PFSK-1 (cell line): ENCODE data around the gene CHM.

ENCODE experiments used
- FOXP2 ChIP-seq: optimal IDR thresholded peaks from 2 replicates; pipeline ENCODE3; 2011; ENCODE audit warnings: borderline replicate concordance, control low read depth, inconsistent platforms; ENCODE audit not compliant: insufficient read depth; ENCODE audit errors: extremely low read length, extremely low read depth
- POLR2AphosphoS5 ChIP-seq: IDR thresholded peaks from 2 replicates; pipeline ENCODE4 v1.6.1; 2012; ENCODE audit warnings: low read depth, mild to moderate bottlenecking, control low read depth, low read length, moderate library complexity
- SIN3A ChIP-seq: IDR thresholded peaks from 2 replicates; pipeline ENCODE4 v1.6.1; 2012; ENCODE audit warnings: mild to moderate bottlenecking, low read length, moderate library complexity, borderline replicate concordance; ENCODE audit not compliant: insufficient read depth
- TAF1 ChIP-seq: IDR thresholded peaks from 2 replicates; pipeline ENCODE4 v1.6.1; 2012; ENCODE audit warnings: low read length, control low read depth, borderline replicate concordance; ENCODE audit not compliant: insufficient read depth
- TF ChIP-seq, protein P1 (sequence below), 2 experiments: IDR thresholded peaks; 2 replicates each; pipeline versions ENCODE4 v1.6.1 to v1.8.0; 2011 to 2012; ENCODE audit warnings: low read depth in 2 of 2, low read length in 2 of 2, control low read depth in 1 of 2, inconsistent platforms in 1 of 2, mild to moderate bottlenecking in 1 of 2, moderate library complexity in 1 of 2; ENCODE audit not compliant: insufficient read depth in 1 of 2

The CHM gene

DNA sequence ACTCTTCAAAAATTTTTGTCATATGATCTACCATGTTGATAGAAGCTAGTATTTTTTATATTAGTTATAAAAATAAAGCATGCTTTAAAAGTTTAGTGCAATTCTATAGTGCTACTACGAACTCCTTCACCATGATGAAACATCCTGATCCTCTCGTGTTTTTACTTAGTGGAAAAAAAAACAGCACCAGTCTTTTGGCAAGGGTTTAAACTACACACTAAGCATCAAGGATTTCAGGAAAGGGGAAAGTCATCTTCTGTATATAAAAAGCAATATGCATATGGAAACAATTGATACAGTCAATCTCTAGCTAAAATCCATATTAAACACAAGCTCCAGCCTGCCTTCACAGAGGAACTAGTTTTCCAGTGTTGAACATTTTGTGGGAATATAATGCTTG is 18.7 kb downstream of the CHM start:
- no peak for TF ChIP-seq FOXP2

DNA sequence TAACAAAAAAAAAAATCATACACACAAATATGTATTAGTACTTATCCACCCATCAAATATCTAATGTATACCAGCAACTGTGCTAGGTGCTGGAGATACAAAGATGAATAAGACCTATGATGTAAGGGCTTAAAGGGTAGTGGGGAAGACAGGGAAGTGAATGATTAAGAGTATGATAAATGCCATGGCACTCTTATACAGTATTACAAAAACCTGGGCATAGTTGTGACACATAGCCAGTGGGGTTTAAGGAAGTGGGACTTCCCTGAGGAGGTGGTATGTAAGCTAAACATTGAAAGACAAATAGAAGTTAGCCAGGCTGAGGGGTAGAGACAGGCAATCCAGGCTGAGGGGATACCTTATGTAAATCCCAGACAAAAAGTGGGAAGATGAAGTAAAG is 23.5 kb downstream of the CHM start:
- TF ChIP-seq TAF1 (no peak), FOXP2 (no peak), POLR2AphosphoS5 (no peak), SIN3A (no peak)
- TF ChIP-seq, protein P1, sequence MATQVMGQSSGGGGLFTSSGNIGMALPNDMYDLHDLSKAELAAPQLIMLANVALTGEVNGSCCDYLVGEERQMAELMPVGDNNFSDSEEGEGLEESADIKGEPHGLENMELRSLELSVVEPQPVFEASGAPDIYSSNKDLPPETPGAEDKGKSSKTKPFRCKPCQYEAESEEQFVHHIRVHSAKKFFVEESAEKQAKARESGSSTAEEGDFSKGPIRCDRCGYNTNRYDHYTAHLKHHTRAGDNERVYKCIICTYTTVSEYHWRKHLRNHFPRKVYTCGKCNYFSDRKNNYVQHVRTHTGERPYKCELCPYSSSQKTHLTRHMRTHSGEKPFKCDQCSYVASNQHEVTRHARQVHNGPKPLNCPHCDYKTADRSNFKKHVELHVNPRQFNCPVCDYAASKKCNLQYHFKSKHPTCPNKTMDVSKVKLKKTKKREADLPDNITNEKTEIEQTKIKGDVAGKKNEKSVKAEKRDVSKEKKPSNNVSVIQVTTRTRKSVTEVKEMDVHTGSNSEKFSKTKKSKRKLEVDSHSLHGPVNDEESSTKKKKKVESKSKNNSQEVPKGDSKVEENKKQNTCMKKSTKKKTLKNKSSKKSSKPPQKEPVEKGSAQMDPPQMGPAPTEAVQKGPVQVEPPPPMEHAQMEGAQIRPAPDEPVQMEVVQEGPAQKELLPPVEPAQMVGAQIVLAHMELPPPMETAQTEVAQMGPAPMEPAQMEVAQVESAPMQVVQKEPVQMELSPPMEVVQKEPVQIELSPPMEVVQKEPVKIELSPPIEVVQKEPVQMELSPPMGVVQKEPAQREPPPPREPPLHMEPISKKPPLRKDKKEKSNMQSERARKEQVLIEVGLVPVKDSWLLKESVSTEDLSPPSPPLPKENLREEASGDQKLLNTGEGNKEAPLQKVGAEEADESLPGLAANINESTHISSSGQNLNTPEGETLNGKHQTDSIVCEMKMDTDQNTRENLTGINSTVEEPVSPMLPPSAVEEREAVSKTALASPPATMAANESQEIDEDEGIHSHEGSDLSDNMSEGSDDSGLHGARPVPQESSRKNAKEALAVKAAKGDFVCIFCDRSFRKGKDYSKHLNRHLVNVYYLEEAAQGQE (IDR thresholded peaks at IDR 0.05; ENCODE audit: insufficient read depth in 1 of 2, low read depth in 2 of 2, low read length in 2 of 2) = no peak

DNA sequence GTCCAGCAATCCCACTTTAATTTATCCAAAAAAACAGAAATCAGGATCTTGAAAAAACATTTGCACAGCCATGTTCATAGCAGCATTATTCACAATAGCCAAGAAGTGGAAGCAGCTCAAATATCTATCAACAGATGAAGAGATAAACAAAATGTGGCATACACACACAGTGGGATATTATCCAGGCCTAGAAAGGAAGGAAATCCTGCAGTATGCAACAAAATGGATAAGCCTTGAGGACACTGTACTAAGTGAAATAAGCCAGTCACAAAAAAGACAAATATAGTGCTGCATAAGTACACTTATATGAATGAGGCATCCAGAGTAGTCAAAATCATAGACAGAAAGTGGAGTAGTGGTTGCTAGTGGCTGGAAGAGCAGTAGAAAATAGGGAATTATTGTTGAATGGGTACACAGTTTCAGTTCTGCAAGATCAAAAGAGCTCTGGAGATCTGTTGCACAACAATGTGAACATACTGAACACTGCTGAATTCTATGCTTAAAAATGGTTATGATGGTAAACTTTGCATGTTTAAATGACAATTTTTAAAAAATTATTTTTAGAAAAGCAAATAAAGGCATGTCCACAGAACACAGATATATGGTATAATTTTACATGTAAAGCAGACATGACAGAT is 25.6 kb downstream of the CHM start:
- TF ChIP-seq SIN3A = no peak
- TF ChIP-seq TAF1 = no peak
- no peak for TF ChIP-seq FOXP2
- no peak for TF ChIP-seq POLR2AphosphoS5
- TF ChIP-seq, protein P1 (IDR thresholded peaks at IDR 0.05; ENCODE audit: insufficient read depth in 1 of 2, low read depth in 2 of 2, low read length in 2 of 2) = no peak

DNA sequence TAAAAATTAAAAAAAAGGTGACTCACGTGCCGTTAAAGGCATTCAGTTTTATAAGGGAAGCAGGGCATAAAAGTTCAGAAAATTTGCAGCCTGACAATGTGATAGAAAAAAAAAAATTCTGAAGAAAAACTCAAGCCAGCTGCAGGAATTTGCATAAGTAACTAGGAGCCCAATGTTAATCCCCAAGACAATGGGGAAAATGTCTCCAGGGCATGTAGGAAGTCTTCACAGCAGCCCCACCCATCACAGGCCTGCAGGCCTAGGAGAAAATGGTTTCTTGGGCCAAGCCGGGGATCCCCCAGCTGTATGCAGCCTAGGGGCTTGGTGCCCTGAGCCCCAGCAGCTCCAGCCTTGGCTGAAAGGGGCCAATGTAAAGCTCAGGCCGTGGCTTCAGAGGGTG is 31.2 kb downstream of the CHM start:
- TF ChIP-seq TAF1 (no peak), SIN3A (no peak), FOXP2 (no peak), POLR2AphosphoS5 (no peak)
- TF ChIP-seq, protein P1 (IDR thresholded peaks at IDR 0.05; ENCODE audit: insufficient read depth in 1 of 2, low read depth in 2 of 2, low read length in 2 of 2) = no peak

DNA sequence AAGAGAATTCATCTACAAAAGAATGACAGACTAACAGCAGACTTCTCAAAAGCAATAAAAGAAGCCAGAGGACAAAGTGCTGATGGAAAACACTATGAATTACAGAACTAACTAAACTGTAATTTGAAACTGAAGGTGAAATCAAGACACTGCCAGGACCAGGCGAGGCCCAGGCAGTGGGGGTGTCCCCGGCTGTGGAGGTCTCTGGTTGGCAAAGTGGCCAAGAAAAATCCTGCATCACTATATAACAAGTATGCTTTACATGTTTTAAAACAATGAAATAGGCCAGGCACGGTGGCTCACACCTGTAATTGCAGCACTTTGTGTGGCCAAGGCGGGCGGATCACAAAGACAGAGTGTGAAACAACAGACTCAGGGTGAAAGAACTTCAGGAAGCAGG is 32.9 kb downstream of the CHM start:
- TF ChIP-seq TAF1 = no peak

DNA sequence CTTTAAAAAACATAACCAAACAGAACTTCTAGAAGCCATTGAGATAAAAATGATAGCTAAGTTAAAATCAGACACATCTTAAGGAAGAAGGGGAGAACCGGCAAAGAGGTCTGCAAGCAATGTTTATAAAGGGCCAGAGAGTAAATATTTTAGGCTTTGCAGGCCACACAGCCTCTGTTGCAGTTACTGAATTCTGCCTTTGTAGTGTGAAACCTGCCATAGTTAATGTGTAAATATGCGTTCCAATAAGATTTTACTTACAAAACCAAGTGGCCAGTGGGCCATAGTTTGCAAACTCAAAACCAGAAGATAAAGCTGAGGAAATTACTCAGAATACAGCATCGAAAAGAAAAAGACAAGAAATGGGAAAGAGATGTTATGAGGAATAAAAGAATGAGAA is 33.6 kb downstream of the CHM start:
- no peak for TF ChIP-seq SIN3A
- TF ChIP-seq, protein P1 (IDR thresholded peaks at IDR 0.05; ENCODE audit: insufficient read depth in 1 of 2, low read depth in 2 of 2, low read length in 2 of 2) = no peak
- no peak for TF ChIP-seq POLR2AphosphoS5
- TF ChIP-seq FOXP2 = no peak
